Thyroid gland (tissue), 4 donors: ENCODE results near the gene BMP5. TPM values are rescaled to one million over a fixed set of nuclear protein-coding genes. Genes with fewer than 3 reads are reported as not detected.
A peak's percentile ranks its signal among the peaks of the same experiment; 100 is the strongest.

ENCODE experiments used
- DNase-seq, 2 donors: peaks; one replicate each; pipeline ENCODE4 v3.0.0-alpha.2; 2019
- H3K27ac ChIP-seq, 3 donors: fragments of 200-600 bp; sonication (generic); 1 replicate in 2 of 3; 2 replicates in 1 of 3; pipeline ENCODE4 v1.5.1; 2016 to 2019; ENCODE audit warnings: mild to moderate bottlenecking in 1 of 3, moderate library complexity in 1 of 3
- H3K27me3 ChIP-seq: fragments of 200-600 bp; sonication (generic); one replicate; pipeline ENCODE4 v1.5.1; 2019
- H3K36me3 ChIP-seq, 2 donors: fragments of 200-600 bp; sonication (generic); one replicate each; pipeline ENCODE4 v1.5.1; 2016 to 2019
- H3K4me1 ChIP-seq, 2 donors: fragments of 200-600 bp; sonication (generic); one replicate each; pipeline ENCODE4 v1.5.1; 2017 to 2019
- H3K4me3 ChIP-seq, 3 donors: fragments of 200-600 bp; sonication (generic); replicated peaks in 1 of 3; 1 replicate in 2 of 3; 2 replicates in 1 of 3; pipeline ENCODE4 v1.5.1; 2016; ENCODE audit warnings: mild to moderate bottlenecking in 1 of 3
- H3K9me3 ChIP-seq: fragments of 200-600 bp; sonication (generic); one replicate; pipeline ENCODE4 v1.5.1; 2017
- POLR2A ChIP-seq, 2 donors: fragments of 450-650 bp; IDR thresholded peaks; one replicate each; pipeline ENCODE4 v1.6.1; 2017; ENCODE audit warnings: antibody characterized with exemption in 2 of 2, mild to moderate bottlenecking in 2 of 2, moderate library complexity in 1 of 2
- WGBS, 2 donors: methylation state at CpG; one replicate each; pipeline ENCODE4 v1.1.5; 2017; 5-methylcytosine and 5-hydroxymethylcytosine counted together
- intact Hi-C: fragments of 100-400 bp; cut with DNase I; formaldehyde crosslinking; loops from one replicate; pipeline ENCODE4 v1.15.1; 2023
- total RNA-seq, 4 donors: library from RNA; depleted of rRNA; stranded (reverse); fragments of >200 nt; gene quantifications; one replicate each; pipeline ENCODE4 v1.2.3, GENCODE V29; 2016
- TF ChIP-seq, protein P1 (sequence below), 6 experiments: fragments of 200-600 bp in 3 of 6; fragments of 450-650 bp in 3 of 6; sonication (generic) in 3 of 6; IDR thresholded peaks; one replicate each; pipeline ENCODE4 v1.5.1; 2016 to 2019; ENCODE audit warnings: antibody characterized with exemption in 6 of 6, mild to moderate bottlenecking in 2 of 6, inconsistent platforms in 1 of 6, moderate library complexity in 1 of 6

BMP5 gene
- total RNA-seq, 4 donors from 2014 or later: 0.25 to 1.9 (median 0.63) TPM

DNA sequence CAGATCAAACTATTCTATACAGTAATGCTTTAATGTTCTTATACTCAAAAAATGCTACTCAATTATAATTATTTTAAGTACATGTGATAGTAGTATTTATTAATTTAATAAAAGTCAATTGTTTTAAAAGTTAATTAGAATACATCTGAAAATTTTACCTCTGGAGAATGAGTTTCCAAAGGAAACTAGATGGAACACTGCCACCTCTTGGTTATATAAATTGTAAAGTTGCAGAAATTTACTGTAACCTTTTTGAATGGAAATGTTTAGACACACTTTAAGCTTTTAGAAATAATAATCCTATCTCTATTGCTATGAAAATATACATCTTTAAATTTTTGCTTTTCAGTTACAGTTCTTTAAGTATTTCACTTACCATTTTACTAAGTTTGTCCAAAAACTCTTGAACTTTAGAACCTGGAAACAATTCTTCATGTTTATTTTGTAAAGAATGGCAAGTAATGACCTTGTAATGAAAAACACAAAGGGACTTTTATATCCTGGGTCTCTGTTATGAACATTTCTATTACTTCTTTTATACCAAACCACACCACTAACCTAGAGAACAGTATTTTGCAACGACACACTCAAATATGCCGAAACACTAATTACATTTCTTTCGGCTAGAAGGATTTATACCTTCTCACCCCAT lies 10.9 kb upstream of the BMP5 start:
- Histone ChIP-seq H3K36me3 (no peaks in the 10 kb centered on the region), H3K4me3 (no peak overlapping the region), H3K4me1 (peaks cover 0 to 4% of the 10 kb centered on the region in 2 donors), H3K27me3 (no peaks in the 10 kb centered on the region), H3K9me3 (no peaks in the 10 kb centered on the region), H3K27ac (no peak overlapping the region)
- 84 to 88% methylated on average over 3 of the region's 3 CpGs for WGBS, 2 donors
- DNase-seq: no peak
- intact Hi-C loops: no loop called here
- TF ChIP-seq, protein P1, sequence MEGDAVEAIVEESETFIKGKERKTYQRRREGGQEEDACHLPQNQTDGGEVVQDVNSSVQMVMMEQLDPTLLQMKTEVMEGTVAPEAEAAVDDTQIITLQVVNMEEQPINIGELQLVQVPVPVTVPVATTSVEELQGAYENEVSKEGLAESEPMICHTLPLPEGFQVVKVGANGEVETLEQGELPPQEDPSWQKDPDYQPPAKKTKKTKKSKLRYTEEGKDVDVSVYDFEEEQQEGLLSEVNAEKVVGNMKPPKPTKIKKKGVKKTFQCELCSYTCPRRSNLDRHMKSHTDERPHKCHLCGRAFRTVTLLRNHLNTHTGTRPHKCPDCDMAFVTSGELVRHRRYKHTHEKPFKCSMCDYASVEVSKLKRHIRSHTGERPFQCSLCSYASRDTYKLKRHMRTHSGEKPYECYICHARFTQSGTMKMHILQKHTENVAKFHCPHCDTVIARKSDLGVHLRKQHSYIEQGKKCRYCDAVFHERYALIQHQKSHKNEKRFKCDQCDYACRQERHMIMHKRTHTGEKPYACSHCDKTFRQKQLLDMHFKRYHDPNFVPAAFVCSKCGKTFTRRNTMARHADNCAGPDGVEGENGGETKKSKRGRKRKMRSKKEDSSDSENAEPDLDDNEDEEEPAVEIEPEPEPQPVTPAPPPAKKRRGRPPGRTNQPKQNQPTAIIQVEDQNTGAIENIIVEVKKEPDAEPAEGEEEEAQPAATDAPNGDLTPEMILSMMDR (IDR thresholded peaks at IDR 0.05): peak in 3 of 6 experiments; percentile 13 to 33 (median 28)
- no peak for TF ChIP-seq POLR2A (IDR thresholded peaks at IDR 0.05)

DNA sequence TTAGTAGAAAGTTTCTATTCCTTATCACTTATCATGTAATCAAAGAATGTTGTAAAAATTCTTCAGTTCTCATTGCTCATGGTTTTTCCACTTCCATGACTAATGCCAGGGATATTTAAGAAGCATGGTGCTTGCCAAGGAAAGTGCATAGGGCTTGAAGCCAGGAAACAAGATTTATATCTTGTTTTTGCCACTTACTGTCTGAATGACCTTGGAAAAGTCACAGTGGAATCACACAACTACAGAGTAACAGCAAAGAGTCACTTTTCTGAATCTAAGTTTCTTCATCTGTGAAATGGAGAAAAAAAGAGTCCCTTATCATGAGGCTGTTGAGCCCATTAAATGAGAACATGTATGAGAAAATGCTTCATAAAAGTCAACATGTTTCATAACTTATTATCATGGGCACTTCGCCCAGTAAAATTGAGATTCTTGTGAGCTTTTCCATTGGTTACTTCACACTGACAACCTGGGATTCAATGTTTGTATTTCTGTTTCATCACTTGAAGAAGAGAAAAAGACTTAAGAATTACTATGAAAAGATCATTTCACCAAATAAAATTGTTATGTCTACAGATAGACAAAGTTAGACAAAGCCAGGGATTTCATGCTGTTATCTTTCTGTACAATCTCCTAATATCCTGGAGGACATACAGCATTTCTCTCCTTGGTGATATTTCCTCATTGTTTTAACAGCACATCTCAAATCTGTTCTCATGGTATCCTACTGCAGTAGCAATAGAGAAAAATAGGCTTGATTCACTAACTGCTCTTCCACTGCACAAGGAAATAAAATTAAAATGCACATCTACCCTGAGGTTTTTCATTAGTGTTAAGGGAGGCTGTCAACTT lies 7.6 kb upstream of the BMP5 start:
- H3K27me3 ChIP-seq: no peaks in the 10 kb centered on the region
- H3K4me3 ChIP-seq: no peak overlapping the region
- TF ChIP-seq, protein P1 (IDR thresholded peaks at IDR 0.05): no peak
- no peak for TF ChIP-seq POLR2A (IDR thresholded peaks at IDR 0.05)
- peaks cover 0 to 4% of the 10 kb centered on the region in 2 donors for H3K4me1 ChIP-seq
- H3K27ac ChIP-seq: no peak overlapping the region
- no peak for DNase-seq
- WGBS, 2 donors: 88 to 95% methylated on average over 1 of the region's 1 CpG
- intact Hi-C loops: no loop called here
- no peaks in the 10 kb centered on the region for H3K36me3 ChIP-seq
- H3K9me3 ChIP-seq: no peaks in the 10 kb centered on the region

DNA sequence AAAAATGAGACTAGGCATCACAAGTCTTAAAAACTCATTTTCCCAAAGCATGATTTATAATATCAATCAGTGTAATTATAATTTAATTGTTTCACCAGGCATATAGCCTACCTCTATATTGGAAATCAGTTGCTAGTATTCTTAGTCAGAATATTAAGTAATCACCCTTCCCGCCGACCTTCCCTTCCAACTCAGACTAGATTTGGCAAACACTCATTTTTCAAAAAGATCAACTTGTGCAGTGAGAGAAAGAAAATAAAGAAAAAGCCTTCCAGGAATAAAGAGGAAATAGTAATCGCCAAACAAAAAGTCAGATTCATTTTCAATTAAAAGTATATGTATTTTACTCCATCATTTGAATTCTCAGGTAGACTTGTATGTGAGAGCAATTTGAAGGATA lies 1.9 kb upstream of the BMP5 start:
- TF ChIP-seq, protein P1 (IDR thresholded peaks at IDR 0.05): no peak
- no peak for TF ChIP-seq POLR2A (IDR thresholded peaks at IDR 0.05)
- H3K36me3 ChIP-seq: no peaks in the 10 kb centered on the region
- H3K27me3 ChIP-seq: no peaks in the 10 kb centered on the region
- no peaks in the 10 kb centered on the region for H3K4me1 ChIP-seq
- no peak overlapping the region for H3K4me3 ChIP-seq
- H3K9me3 ChIP-seq: no peaks in the 10 kb centered on the region
- DNase-seq: no peak
- H3K27ac ChIP-seq: no peak overlapping the region
- 52 to 62% methylated on average over 3 of the region's 3 CpGs for WGBS, 2 donors
- intact Hi-C loops: no loop called here

DNA sequence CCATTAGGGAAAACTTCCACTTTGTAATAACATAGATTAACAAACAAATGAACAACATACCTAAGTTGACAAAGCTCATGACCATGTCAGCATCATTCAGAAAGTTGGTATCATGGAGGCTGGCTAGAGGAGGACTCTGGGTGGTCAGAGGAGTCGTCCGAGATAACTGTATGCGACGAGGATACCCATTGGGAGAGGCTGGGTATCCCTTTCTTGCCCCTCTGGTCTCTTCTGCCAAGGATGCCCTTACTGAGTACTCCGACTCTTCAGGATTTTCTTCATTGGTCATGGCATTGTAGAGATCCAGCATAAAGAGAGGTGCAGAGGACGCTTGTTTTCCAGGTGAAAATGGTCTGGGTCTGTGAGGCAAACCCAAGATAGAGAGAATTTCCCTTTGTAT lies 1.1 kb downstream of the BMP5 start:
- H3K36me3 ChIP-seq: no peaks in the 10 kb centered on the region
- TF ChIP-seq POLR2A (IDR thresholded peaks at IDR 0.05): no peak
- TF ChIP-seq, protein P1 (IDR thresholded peaks at IDR 0.05): no peak
- no peak overlapping the region for H3K4me3 ChIP-seq
- no peak for DNase-seq
- no peaks in the 10 kb centered on the region for H3K9me3 ChIP-seq
- no peaks in the 10 kb centered on the region for H3K27me3 ChIP-seq
- 75 to 79% methylated on average over 6 of the region's 6 CpGs for WGBS, 2 donors
- intact Hi-C loops: no loop called here
- no peak overlapping the region for H3K27ac ChIP-seq
- H3K4me1 ChIP-seq: no peaks in the 10 kb centered on the region

DNA sequence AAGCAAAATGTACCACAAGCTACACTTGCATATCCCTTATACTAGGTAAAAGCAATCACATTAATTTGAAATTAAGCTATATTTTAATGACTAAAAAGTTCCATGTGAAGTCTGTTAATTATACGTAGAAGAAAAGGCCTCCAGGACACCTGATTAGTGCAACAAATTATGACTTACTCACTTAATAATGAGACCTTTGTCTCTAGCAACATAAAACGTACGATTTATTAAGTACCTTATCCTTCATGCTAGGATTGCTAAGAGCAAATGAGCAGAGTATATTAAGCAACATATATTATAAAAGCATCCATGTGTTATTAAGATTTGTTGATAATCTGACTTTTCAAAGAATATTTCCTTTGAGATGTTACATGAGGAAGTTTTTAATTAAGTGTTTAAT lies 2.5 kb downstream of the BMP5 start:
- H3K4me3 ChIP-seq: no peak overlapping the region
- no peak for DNase-seq
- intact Hi-C loops: no loop called here
- no peak overlapping the region for H3K27ac ChIP-seq
- no peaks in the 10 kb centered on the region for H3K4me1 ChIP-seq
- no peaks in the 10 kb centered on the region for H3K9me3 ChIP-seq
- TF ChIP-seq POLR2A (IDR thresholded peaks at IDR 0.05): no peak
- TF ChIP-seq, protein P1 (IDR thresholded peaks at IDR 0.05): no peak
- WGBS, 2 donors: 82% methylated on average over 3 of the region's 3 CpGs
- no peaks in the 10 kb centered on the region for H3K36me3 ChIP-seq
- H3K27me3 ChIP-seq: no peaks in the 10 kb centered on the region
